Stimulated activated CD4-positive, alpha-beta T cell treated with anti-CD3 and anti-CD28 coated beads, Interleukin-15, amount 100 ng/mL, for 1 hour (primary cell): ENCODE results near the gene FBLN5.

Source experiments
- DNase-seq, 2 donors: peaks; one replicate each; pipeline ENCODE4 v3.0.0-alpha.2; 2020; ENCODE audit warnings: low read depth in 1 of 2, low spot score in 1 of 2

FBLN5 gene

GRCh38 chr14:91947475-91948184 lies at the start of gene FBLN5:
TSS of gene FBLN5 (minus strand) at chr14:91947694. CDS start at chr14:91947229, 465 bp downstream.
- peak in 1 of 2 donors; percentile 38 for DNase-seq

- no peak for DNase-seq
Measured at GRCh38 chr14:91996948-91997371, 49.5 kb upstream of the FBLN5 start.

DNA sequence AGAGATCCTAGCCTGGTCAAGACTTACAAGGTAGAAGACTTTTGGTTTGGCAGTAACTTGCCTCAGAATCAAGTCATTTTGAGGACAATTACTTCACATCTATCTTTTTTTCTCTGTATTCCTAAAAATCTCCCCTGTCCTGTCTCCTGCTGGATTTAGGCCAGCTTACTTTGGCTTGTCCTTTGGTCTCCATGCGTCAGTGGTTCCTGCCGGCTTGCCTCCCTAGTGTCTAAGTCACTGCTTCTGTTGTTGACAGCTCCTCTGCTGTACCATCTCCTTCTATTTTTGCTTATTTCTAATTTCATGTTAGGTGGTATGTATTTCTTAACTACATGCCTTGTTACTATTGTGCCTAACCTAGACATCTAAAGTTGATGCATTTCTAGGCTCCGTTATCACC lies 39.7 kb upstream of the FBLN5 start:
- no peak for DNase-seq

DNA sequence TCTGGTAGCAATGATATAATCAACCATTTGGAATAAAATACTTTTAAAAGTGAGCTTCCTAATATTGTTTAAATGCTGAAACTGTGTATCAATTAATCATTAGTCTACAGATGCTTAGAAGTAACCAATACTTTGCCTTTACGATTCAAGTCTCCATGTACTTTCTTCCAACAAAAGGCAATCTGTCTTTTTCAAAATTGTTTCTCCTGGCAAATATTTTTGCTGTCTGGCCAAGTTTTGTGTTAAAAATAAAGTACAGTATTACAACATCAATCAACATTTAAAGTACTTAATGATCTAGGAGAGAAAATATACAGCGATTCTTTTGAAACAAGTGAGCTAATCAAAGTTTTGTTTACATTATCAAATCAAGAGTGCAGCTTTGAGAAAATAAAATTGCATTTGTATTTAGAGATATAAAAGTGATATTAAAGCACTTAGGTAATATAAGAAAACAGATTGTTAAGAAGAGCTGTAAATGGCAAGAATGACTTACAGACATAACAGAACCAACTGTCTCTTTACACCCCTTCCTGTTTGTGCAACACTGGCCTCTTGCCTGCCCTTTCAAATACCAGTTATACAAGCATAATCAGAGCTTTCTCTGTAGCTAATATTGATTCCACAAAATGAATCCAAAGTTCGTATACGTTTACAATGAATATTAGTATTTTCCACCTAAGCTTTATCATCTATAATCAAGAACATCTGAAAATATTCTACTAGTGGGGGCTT lies 38.2 kb upstream of the FBLN5 start:
- no peak for DNase-seq

DNA sequence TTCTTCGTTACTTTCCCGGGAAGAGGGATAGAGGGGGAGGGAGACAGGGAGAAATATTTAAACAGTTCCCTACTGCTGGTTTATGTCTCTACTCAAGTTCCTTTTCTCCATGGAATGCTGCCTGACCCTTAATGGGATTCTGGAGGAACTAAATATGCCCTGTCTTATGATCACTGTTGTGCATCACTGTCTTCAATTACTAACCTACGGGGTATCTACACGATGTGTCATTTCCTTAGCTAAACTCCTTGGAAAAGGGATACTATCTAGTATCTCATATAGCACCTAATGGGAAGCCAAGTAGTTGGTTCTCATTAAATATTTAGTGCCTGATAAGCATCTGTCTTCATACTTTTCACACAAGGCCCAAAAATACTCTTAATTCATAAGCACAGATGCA lies 37.5 kb upstream of the FBLN5 start:
- DNase-seq = no peak

- no peak for DNase-seq
Measured at GRCh38 chr14:91983588-91983987, 36.1 kb upstream of the FBLN5 start.

GRCh38 chr14:91980157-91980556 lies 32.7 kb upstream of the FBLN5 start:
- no peak for DNase-seq

GRCh38 chr14:91977884-91978283 lies 30.4 kb upstream of the FBLN5 start:
- no peak for DNase-seq

GRCh38 chr14:91975763-91976162 lies 28.3 kb upstream of the FBLN5 start:
- no peak for DNase-seq

GRCh38 chr14:91971188-91971778 lies 23.8 kb upstream of the FBLN5 start:
- no peak for DNase-seq

GRCh38 chr14:91968280-91968679 lies 20.8 kb upstream of the FBLN5 start:
- no peak for DNase-seq

DNA sequence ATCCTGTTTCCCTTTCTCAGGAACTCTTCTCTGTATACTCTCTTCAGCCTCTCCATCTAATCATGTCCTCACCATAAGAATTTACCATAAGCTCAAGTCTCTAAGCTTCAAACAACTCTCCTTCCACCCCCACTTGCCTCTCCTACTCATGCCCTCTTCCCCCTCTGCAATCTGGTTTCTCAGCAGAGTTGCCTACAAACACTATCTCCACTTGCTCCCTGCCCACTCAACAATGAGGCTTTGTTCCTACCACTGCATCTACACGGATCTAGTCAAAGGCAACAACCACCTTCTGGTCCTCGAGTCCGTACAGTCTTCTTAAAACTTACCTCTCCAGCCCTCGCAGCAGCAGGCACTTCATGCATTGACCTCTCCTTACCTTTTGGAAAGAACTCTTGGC lies 17.2 kb upstream of the FBLN5 start:
- DNase-seq = no peak

GRCh38 chr14:91964011-91964410 lies 16.5 kb upstream of the FBLN5 start:
- no peak for DNase-seq

DNA sequence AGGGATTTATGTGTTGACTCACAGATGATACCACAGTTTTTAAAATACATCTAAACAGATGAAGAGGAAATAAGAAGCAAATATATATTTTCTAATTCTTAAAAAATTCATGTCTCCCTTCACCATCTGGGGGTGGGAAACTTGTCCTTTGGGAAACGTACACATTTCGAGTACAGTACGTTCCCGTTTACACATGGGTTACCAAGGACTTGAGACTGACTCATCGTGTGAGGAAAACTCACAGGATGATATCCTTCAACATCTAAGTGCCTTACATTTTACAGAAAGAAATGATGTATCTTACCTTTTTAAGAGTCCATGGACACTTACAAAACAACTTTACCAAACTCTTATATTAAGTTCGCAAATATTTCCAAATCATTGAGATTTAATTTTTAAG lies 16.0 kb upstream of the FBLN5 start:
- no peak for DNase-seq

- no peak for DNase-seq
Measured at GRCh38 chr14:91961297-91962220, 14.1 kb upstream of the FBLN5 start.

GRCh38 chr14:91957876-91958313 lies 10.4 kb upstream of the FBLN5 start:
- DNase-seq = no peak

DNA sequence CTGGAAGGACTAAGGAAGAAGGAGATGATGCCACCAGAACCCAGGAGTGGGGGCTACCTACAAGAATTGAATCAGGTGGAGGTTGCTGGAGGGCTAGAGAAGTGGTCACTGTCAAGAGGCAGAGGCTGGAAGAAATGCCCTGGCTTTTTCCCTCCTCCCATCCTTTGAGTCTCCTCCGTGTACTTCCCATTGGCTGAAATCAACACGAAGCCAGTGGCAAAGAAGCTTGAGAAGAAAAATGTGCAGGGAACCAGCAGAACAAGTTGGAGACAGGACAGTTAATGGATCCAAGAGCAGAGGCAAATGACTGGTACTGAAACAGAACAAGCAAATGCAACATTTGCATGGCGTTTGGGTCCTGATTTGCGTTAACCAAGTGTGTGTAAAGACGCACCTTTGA lies 9.1 kb upstream of the FBLN5 start:
- no peak for DNase-seq

DNA sequence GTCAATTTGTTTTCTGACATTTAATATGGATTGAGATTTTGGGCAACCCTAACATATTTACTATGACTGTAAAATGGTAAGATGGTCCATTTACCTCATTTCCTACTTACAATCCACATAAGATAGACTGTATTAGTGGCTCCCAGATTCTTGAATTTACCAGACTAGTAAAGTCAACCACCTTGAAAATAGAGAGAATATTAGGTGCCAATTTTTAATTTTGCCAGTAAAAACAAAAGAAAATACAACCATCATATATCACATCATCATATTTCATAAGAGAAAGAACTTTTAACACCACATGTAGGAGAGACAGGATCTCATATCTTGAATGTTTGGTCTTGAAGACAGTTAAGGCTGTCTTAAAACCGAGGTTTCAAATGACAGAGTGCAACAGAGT lies 7.7 kb upstream of the FBLN5 start:
- no peak for DNase-seq

DNA sequence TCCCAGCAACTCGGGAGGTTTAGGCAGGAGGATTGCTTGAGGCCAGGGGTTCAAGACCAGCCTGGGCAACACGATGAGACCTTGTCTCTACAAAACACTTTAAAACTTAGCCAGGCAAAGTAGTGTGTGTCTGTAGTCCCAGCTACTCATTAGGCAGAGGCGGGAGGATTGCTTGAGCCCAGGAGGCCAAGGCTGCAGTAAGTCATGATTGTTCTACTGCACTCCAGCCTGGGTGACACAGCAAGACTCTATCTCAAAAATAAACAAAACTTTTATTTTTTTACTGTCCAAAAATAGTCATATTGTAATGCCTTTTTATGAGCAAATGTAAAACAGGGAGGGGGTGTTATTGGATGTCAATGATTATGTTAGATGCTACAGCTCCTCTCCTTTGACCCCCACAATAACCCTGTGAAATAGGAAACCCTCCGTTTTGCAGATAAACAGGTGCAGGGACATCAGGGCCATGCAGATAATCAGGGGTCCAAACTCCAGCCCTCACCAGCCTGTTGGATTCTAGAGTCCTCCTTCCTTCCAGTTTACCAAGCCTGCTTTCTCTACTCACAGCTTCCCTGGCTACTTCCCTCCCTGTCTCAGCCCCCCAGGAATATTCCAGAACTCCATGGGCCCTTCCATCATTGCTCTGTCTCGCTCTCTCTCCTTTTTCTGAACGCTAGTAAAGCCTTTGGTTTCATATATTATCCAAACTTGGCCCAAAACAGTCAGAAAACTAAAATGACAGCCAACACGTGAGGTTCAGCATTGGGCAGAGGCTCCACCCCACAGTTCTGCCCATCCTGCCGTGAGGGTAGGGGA lies 5.9 kb upstream of the FBLN5 start:
- no peak for DNase-seq
